Measurements from ENCODE around the gene SLC2A11.

GRCh38 chr22:23833017-23833751 lies 24.5 kb upstream of the SLC2A11 start:
- TF ChIP-seq CTCF (IDR thresholded peaks at IDR 0.05; ENCODE audit: poor library complexity, severe bottlenecking) (no peak), POLR2AphosphoS5 (IDR thresholded peaks at IDR 0.05) (no peak), EP300 (conservative IDR thresholded peaks at IDR 0.05; ENCODE audit: poor library complexity, severe bottlenecking) (no peak), MXI1 (conservative IDR thresholded peaks at IDR 0.05; ENCODE audit: poor library complexity, severe bottlenecking) (no peak)
